HFF-Myc (cell line): ENCODE measurements around the gene CFAP77.
A peak's percentile ranks its signal among the peaks of the same experiment; 100 is the strongest.

Experiments
- DNase-seq: peaks from one replicate; pipeline ENCODE4 v3.0.0-alpha.2; 2011; ENCODE audit warnings: low read depth; ENCODE audit errors: extremely low read depth
- H3K4me3 ChIP-seq: replicated peaks from 2 replicates; pipeline ENCODE4 v1.5.1; 2011; ENCODE audit warnings: low read depth, mild to moderate bottlenecking, control low read depth, low read length
- CTCF ChIP-seq: IDR thresholded peaks from 2 replicates; pipeline ENCODE4 v1.5.1; 2012; ENCODE audit warnings: mild to moderate bottlenecking, low read depth, low read length, control low read depth; ENCODE audit errors: missing control alignments

The CFAP77 gene

GRCh38 chr9:132443951-132444607, 34.1 kb downstream of the CFAP77 start:
- TF ChIP-seq CTCF, result no peak
- no peak for DNase-seq

GRCh38 chr9:132446887-132447286, 36.9 kb downstream of the CFAP77 start:
- H3K4me3 ChIP-seq, result no peak overlapping the region
- TF ChIP-seq CTCF, result no peak
- DNase-seq, result no peak

More at GRCh38 chr9:132443951-132444607, 34.1 kb downstream of the CFAP77 start:
- no peak overlapping the region for H3K4me3 ChIP-seq

- DNase-seq, result no peak
- peak; percentile 26 for TF ChIP-seq CTCF
- no peak overlapping the region for H3K4me3 ChIP-seq
Measured at GRCh38 chr9:132447346-132447745, 37.3 kb downstream of the CFAP77 start.

GRCh38 chr9:132447902-132448301, 37.9 kb downstream of the CFAP77 start:
- no peak for TF ChIP-seq CTCF
- DNase-seq, result no peak
- H3K4me3 ChIP-seq, result no peak overlapping the region

GRCh38 chr9:132451276-132451675, 41.3 kb downstream of the CFAP77 start:
- H3K4me3 ChIP-seq, result no peak overlapping the region
- no peak for TF ChIP-seq CTCF
- no peak for DNase-seq

GRCh38 chr9:132456241-132456640, 46.2 kb downstream of the CFAP77 start:
- DNase-seq, result no peak
- no peak for TF ChIP-seq CTCF
- H3K4me3 ChIP-seq, result no peak overlapping the region

GRCh38 chr9:132457504-132458236, 47.7 kb downstream of the CFAP77 start:
- no peak for TF ChIP-seq CTCF
- DNase-seq, result no peak
- no peak overlapping the region for H3K4me3 ChIP-seq
